Endothelial cell of umbilical vein (primary cell): Measurements from ENCODE around the gene RNASEH2C. TPM values are rescaled to one million over a fixed set of nuclear protein-coding genes. Genes with fewer than 3 reads are reported as not detected.

ENCODE experiments used
- BruUV-seq: library from RNA; stranded (reverse); fragments of 400-500 nt; replicated peaks from 2 replicates; lab custom pipeline; 2021; lab: Mats Ljungman, UMichigan
- CTCF ChIA-PET: fragments of 300-600, 350-600 bp; sonication (Branson Sonifier 250); formaldehyde crosslinking; loops from one replicate; lab custom pipeline; 2021; ENCODE audit warnings: antibody characterized with exemption, inconsistent platforms; lab: Charles Lee
- POLR2A ChIA-PET: fragments of 300-600, 350-600 bp; sonication (Branson Sonifier 250); formaldehyde crosslinking; loops from one replicate; lab custom pipeline; 2021; ENCODE audit warnings: antibody characterized with exemption, inconsistent platforms; lab: Charles Lee
- DNase-seq: peaks from one replicate; pipeline ENCODE4 v3.0.0-alpha.2; 2011; ENCODE audit warnings: low read depth, low spot score
- FAIRE-seq: peaks from 2 replicates; lab custom pipeline; 2011; peaks lifted over from hg19 to GRCh38; lab: Jason Lieb, UNC
- H2AFZ ChIP-seq: 2 replicates; pipeline ENCODE4 v1.6.0; 2012; ENCODE audit warnings: low read depth, low read length, control low read depth, inconsistent platforms
- H3K27ac ChIP-seq: 2 replicates; pipeline ENCODE4 v1.5.1; 2011; ENCODE audit warnings: low read depth, mild to moderate bottlenecking, control low read depth, low read length, moderate library complexity; ENCODE audit not compliant: insufficient read depth
- H3K27me3 ChIP-seq, 2 experiments: 2 replicates each; pipeline versions ENCODE4 v1.6.0 to v1.6.1; 2011; ENCODE audit warnings: low read length in 2 of 2, mixed read lengths in 1 of 2; ENCODE audit not compliant: control insufficient read depth in 2 of 2, insufficient read depth in 2 of 2
- H3K36me3 ChIP-seq, 2 experiments: 2 replicates in 1 of 2; 3 replicates in 1 of 2; pipeline ENCODE4 v1.5.1; 2011; ENCODE audit warnings: low read length in 2 of 2, mild to moderate bottlenecking in 1 of 2, moderate library complexity in 1 of 2; ENCODE audit not compliant: control insufficient read depth in 2 of 2, insufficient read depth in 2 of 2; ENCODE audit errors: extremely low read depth in 1 of 2
- H3K4me1 ChIP-seq: 3 replicates; pipeline ENCODE4 v1.5.1; 2011; ENCODE audit warnings: mild to moderate bottlenecking, low read length; ENCODE audit not compliant: control insufficient read depth, insufficient read depth; ENCODE audit errors: extremely low read depth
- H3K4me2 ChIP-seq: 2 replicates; pipeline ENCODE4 v1.6.1; 2011; ENCODE audit warnings: low read length, control low read depth, mixed read lengths; ENCODE audit not compliant: insufficient read depth
- H3K4me3 ChIP-seq, 3 experiments: fragments of 200-600 bp in 1 of 3; sonication (generic), shearing (Covaris generic) in 1 of 3; replicated peaks in 1 of 3; 2 replicates each; pipeline ENCODE4 v1.5.1; 2011 to 2016; ENCODE audit warnings: control low read depth in 3 of 3, low read length in 3 of 3, mild to moderate bottlenecking in 2 of 3, inconsistent platforms in 1 of 3, low read depth in 1 of 3, moderate library complexity in 1 of 3; ENCODE audit not compliant: insufficient read depth in 1 of 3
- H3K79me2 ChIP-seq: 2 replicates; pipeline ENCODE4 v1.6.0; 2012; ENCODE audit warnings: low read length, inconsistent platforms; ENCODE audit not compliant: control insufficient read depth, insufficient read depth
- H3K9ac ChIP-seq: replicated peaks from 2 replicates; pipeline ENCODE3; 2011; ENCODE audit warnings: low read length, control low read depth; ENCODE audit not compliant: insufficient read depth; ENCODE audit errors: extremely low read depth
- H3K9me1 ChIP-seq: replicated peaks from 3 replicates; pipeline ENCODE4 v1.6.0; 2011; ENCODE audit warnings: mild to moderate bottlenecking, low read length; ENCODE audit not compliant: control insufficient read depth, insufficient read depth; ENCODE audit errors: extremely low read depth
- H3K9me3 ChIP-seq: replicated peaks from 2 replicates; pipeline ENCODE4 v1.5.1; 2012; ENCODE audit warnings: low read length, inconsistent platforms; ENCODE audit not compliant: control insufficient read depth, insufficient read depth
- H4K20me1 ChIP-seq: replicated peaks from 2 replicates; pipeline ENCODE3; 2011; ENCODE audit warnings: mild to moderate bottlenecking, low read length; ENCODE audit not compliant: control insufficient read depth, insufficient read depth; ENCODE audit errors: extremely low read depth
- EZH2 ChIP-seq: IDR thresholded peaks from 2 replicates; pipeline ENCODE4 v1.6.1; 2012; ENCODE audit warnings: borderline replicate concordance, low read depth, mild to moderate bottlenecking, moderate library complexity, low read length, inconsistent platforms; ENCODE audit not compliant: severe bottlenecking
- FOS ChIP-seq: IDR thresholded peaks from 2 replicates; pipeline ENCODE4 v1.6.1; 2011; ENCODE audit warnings: mild to moderate bottlenecking, low read length, moderate library complexity, borderline replicate concordance; ENCODE audit not compliant: insufficient read depth
- GATA2 ChIP-seq: IDR thresholded peaks from 2 replicates; pipeline ENCODE4 v1.7.0; 2011; ENCODE audit warnings: low read depth, mild to moderate bottlenecking, moderate library complexity, mixed read lengths, low read length; ENCODE audit not compliant: insufficient read length, insufficient read depth
- JUN ChIP-seq: IDR thresholded peaks from 2 replicates; pipeline ENCODE4 v1.6.1; 2011; ENCODE audit warnings: borderline replicate concordance, low read depth; ENCODE audit not compliant: insufficient read length, insufficient read depth
- MAX ChIP-seq: IDR thresholded peaks from 2 replicates; pipeline ENCODE4 v1.6.1; 2011; ENCODE audit not compliant: insufficient read depth, insufficient read length
- MYC ChIP-seq: IDR thresholded peaks from one replicate; pipeline ENCODE4 v1.6.1; 2011; ENCODE audit warnings: mild to moderate bottlenecking, low read depth, low read length
- POLR2A ChIP-seq: IDR thresholded peaks from 2 replicates; pipeline ENCODE4 v1.6.1; 2012; ENCODE audit warnings: low read depth, mild to moderate bottlenecking, control low read depth, low read length
- POLR2AphosphoS5 ChIP-seq: IDR thresholded peaks from 2 replicates; pipeline ENCODE4 v1.6.1; 2012; ENCODE audit warnings: low read depth, mild to moderate bottlenecking, control low read depth, low read length, moderate library complexity; ENCODE audit not compliant: insufficient read depth
- dilution Hi-C: fragments of 300-500 bp; cut with MboI; formaldehyde crosslinking; loops from one replicate; pipeline ENCODE4 v1.15.0; 2019; ENCODE audit warnings: low sequenced_read_pairs; ENCODE audit not compliant: extremely low pct_ligation_motif_present
- intact Hi-C: fragments of 100-400 bp; cut with micrococcal nuclease; formaldehyde crosslinking; loops from one replicate; pipeline ENCODE4 v1.10.0; 2022
- polyA plus RNA-seq, 4 experiments: library from polyadenylated mRNA; depleted of rRNA in 3 of 4; stranded (reverse) in 3 of 4; unstranded in 1 of 4; fragments of >200 nt; gene quantifications; 2 replicates each; pipeline versions ENCODE4 v1.2.1 to v1.2.3, GENCODE V29; 2011 to 2012; ENCODE audit warnings: missing spikeins in 1 of 4
- total RNA-seq: library from RNA; stranded (reverse); gene quantifications from 2 replicates; pipeline ENCODE4 v1.2.3, GENCODE V29; 2021
- TF ChIP-seq, protein P1 (sequence below), 2 donors: IDR thresholded peaks; 1 replicate in 1 of 2; 2 replicates in 1 of 2; pipeline ENCODE4 v1.5.1; 2011; ENCODE audit warnings: low read length in 2 of 2, mild to moderate bottlenecking in 2 of 2, moderate library complexity in 2 of 2, control low read depth in 1 of 2, inconsistent platforms in 1 of 2, low read depth in 1 of 2; ENCODE audit not compliant: insufficient read depth in 1 of 2; ENCODE audit errors: extremely low read depth in 1 of 2

Gene RNASEH2C
- total and polyA plus RNA-seq, 2 donors (not counting 3 experiments of a cell fraction or from before 2014, with no cell fraction given): 62.0 to 110 TPM

DNA sequence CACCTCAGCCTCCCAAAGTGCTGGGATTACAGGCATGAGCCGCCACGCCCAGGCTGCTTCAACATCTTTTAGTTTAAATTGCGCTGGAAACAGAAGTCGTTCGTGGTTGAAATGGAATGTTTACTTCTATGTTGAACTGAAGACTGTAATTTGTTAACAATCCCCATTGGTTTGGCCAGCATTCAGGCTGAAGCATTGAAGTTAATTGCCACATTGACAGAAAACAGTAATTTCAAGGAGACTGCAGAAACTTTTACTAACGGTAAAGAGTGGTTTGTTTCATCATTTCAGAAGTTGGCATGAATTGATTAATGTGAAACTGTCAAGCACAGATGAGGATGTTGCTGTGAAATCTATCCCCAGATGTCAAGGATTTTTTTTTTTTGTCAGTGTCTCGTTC lies 45.9 kb upstream of the RNASEH2C start:
- no peak for FAIRE-seq
- dilution Hi-C loops: no loop called here
- Histone ChIP-seq H3K27me3 (peaks cover 0 to 3% of the 10 kb centered on the region in 2 experiments), H3K27ac (no peak overlapping the region), H3K4me1 (no peaks in the 10 kb centered on the region), H3K9me1 (no peaks in the 10 kb centered on the region), H3K9me3 (no peaks in the 10 kb centered on the region), H2AFZ (no peak overlapping the region), H3K4me3 (no peak overlapping the region), H3K36me3 (no peaks in the 10 kb centered on the region), H3K79me2 (no peaks in the 10 kb centered on the region), H4K20me1 (no peaks in the 10 kb centered on the region), H3K9ac (no peak overlapping the region), H3K4me2 (no peak overlapping the region)
- intact Hi-C loops: no loop called here
- CTCF ChIA-PET: interaction anchor here (0.7 to 2.2 kb wide), 3 partner anchors 10 to 39 kb away, joined by 3 to 11 read pairs (median 6); no protein-coding TSS in a partner anchor
- no TSS peak for BruUV-seq
- TF ChIP-seq FOS (no peak), MYC (no peak), MAX (no peak), JUN (no peak)
- TF ChIP-seq, protein P1, sequence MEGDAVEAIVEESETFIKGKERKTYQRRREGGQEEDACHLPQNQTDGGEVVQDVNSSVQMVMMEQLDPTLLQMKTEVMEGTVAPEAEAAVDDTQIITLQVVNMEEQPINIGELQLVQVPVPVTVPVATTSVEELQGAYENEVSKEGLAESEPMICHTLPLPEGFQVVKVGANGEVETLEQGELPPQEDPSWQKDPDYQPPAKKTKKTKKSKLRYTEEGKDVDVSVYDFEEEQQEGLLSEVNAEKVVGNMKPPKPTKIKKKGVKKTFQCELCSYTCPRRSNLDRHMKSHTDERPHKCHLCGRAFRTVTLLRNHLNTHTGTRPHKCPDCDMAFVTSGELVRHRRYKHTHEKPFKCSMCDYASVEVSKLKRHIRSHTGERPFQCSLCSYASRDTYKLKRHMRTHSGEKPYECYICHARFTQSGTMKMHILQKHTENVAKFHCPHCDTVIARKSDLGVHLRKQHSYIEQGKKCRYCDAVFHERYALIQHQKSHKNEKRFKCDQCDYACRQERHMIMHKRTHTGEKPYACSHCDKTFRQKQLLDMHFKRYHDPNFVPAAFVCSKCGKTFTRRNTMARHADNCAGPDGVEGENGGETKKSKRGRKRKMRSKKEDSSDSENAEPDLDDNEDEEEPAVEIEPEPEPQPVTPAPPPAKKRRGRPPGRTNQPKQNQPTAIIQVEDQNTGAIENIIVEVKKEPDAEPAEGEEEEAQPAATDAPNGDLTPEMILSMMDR (IDR thresholded peaks at IDR 0.05; ENCODE audit: extremely low read depth in 1 of 2, insufficient read depth in 1 of 2, low read depth in 1 of 2, low read length in 2 of 2): no peak
- POLR2A ChIA-PET: no interaction called here
- no peak for DNase-seq

DNA sequence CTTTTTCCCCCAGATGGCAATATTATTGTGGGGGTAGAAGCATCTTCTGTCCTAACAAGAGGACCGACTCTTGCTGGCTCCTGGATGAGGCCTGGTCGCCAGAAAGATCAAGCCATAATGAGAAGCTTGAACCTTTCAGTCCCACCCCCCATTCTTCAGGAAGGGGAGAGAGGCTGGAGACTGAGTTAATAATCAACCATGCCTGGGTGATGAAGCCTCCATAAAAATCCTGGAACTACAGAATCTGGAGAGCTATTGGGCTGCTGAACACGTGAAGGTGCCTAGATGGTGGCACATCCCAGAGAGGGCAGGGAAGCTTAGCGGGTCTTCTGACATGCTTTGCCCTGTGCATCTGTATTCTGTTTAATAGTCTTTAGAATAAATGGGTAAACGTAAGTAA lies 43.8 kb upstream of the RNASEH2C start:
- dilution Hi-C loops (no loop called here), intact Hi-C loops (no loop called here)
- Histone ChIP-seq H3K4me1 (no peaks in the 10 kb centered on the region), H3K36me3 (no peaks in the 10 kb centered on the region), H3K4me2 (no peak overlapping the region), H3K9ac (no peak overlapping the region), H3K9me3 (no peaks in the 10 kb centered on the region), H3K79me2 (no peaks in the 10 kb centered on the region), H3K27me3 (peaks cover 2 to 4% of the 10 kb centered on the region in 2 experiments), H2AFZ (no peak overlapping the region), H3K9me1 (no peaks in the 10 kb centered on the region), H3K4me3 (no peak overlapping the region), H3K27ac (no peak overlapping the region), H4K20me1 (no peaks in the 10 kb centered on the region)
- BruUV-seq: no TSS peak
- no peak for FAIRE-seq
- CTCF ChIA-PET: interaction anchor here (1.3 to 1.4 kb wide), 2 partner anchors 9 to 16 kb away, joined by 3 to 6 read pairs; no protein-coding TSS in a partner anchor
- no peak for DNase-seq
- POLR2A ChIA-PET: no interaction called here
- TF ChIP-seq MAX (no peak), EZH2 (no peak), POLR2A (no peak), JUN (no peak), POLR2AphosphoS5 (no peak), GATA2 (no peak), MYC (no peak), FOS (no peak)
- TF ChIP-seq, protein P1 (IDR thresholded peaks at IDR 0.05; ENCODE audit: extremely low read depth in 1 of 2, insufficient read depth in 1 of 2, low read depth in 1 of 2, low read length in 2 of 2): no peak
